IgD-negative memory B cell (primary cell): Measurements from ENCODE around the gene MRPL9. TPM values are rescaled to one million over a fixed set of nuclear protein-coding genes. Genes with fewer than 3 reads are reported as not detected.
A peak's percentile ranks its signal among the peaks of the same experiment; 100 is the strongest.

Experiments used
- H3K27ac Mint-ChIP-seq, 3 donors: one replicate each; pipeline ENCODE4 v1.8.0; 2020 to 2022; ENCODE audit warnings: mild to moderate bottlenecking in 3 of 3, mixed read lengths in 3 of 3, moderate library complexity in 1 of 3
- H3K27me3 Mint-ChIP-seq: one replicate; pipeline ENCODE4 v1.8.0; 2021; ENCODE audit warnings: mixed read lengths
- H3K36me3 Mint-ChIP-seq: one replicate; pipeline ENCODE4 v1.8.0; 2020; ENCODE audit warnings: mild to moderate bottlenecking, mixed read lengths
- H3K4me1 Mint-ChIP-seq, 3 donors: one replicate each; pipeline ENCODE4 v1.8.0; 2020 to 2022; ENCODE audit warnings: mixed read lengths in 3 of 3, mild to moderate bottlenecking in 1 of 3
- H3K4me3 Mint-ChIP-seq, 4 donors: one replicate each; pipeline ENCODE4 v1.8.0; 2020 to 2022; ENCODE audit warnings: mild to moderate bottlenecking in 4 of 4, mixed read lengths in 4 of 4, moderate library complexity in 3 of 4
- H3K9me3 Mint-ChIP-seq, 3 donors: one replicate each; pipeline ENCODE4 v1.8.0; 2020 to 2021; ENCODE audit warnings: mixed read lengths in 3 of 3, mild to moderate bottlenecking in 1 of 3
- polyA plus RNA-seq: library from polyadenylated mRNA; unstranded; fragments of 300-500 nt; fragmentation: Illumina TruSeq; gene quantifications from one replicate; pipeline ENCODE4 v1.2.3, GENCODE V29; 2021

MRPL9 gene
- 117 TPM for polyA plus RNA-seq

DNA sequence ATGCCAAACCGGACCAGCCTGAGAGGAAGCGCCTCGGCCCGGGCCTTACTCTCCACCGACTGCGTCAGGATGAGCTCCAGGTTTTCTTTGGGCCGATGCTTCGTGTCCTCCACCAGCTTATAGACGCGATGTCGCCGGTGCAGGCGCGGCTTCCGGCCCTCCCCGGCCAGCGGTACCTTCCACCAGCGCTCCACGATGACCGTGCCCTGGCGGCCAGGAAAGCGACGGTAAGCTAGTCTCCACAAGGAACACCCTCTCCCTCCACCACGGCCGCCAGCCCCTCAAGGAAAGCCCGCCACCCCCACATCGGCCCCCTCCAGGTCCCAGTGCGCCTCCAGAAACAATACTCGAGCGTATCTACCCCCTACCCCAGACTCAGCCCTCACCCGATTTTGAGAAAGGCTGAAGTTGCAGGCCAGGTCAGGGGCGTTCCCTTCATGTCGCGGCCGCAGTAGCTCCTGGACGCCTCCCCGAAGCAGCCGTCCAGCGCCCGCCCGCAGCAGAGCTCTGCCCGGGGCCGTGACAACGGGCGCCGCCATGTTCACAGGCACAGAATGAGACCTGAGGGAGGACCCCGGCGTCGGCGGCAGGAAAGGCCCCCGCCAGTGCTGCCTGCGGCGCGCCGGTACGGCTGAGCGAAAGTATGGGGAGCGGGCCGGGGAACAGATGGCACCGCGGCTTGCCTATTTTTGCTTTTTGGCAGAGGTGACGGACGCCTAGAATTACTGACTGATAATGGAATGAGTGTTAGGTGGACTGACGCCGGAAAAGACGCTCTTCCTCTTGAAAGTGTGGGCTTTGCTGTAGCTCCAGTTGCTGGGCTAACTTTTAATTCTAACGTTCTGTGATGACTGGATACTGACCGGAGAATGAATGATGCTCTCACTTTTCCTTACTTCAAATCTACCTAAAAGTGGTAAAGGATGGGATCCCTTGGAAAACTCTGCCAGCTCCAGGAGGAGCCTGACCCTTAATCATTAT lies at the start of gene MRPL9:
Gene MRPL9 (minus strand): TSS at position 556 of the 981 bp plus-strand sequence. CDS start 17 bp downstream, at position 539.
- H3K9me3 Mint-ChIP-seq: no peaks in the 10 kb centered on the region
- H3K27ac Mint-ChIP-seq: peak within 1 kb of the TSS; percentile 76 to 99 (median 95)
- H3K4me3 Mint-ChIP-seq: peak within 1 kb of the TSS; percentile 94 to 97 (median 96)
- peaks cover 10 to 15% (median 12%) of the 10 kb centered on the region in 3 donors for H3K4me1 Mint-ChIP-seq
- H3K27me3 Mint-ChIP-seq: no peaks in the 10 kb centered on the region
- H3K36me3 Mint-ChIP-seq: peaks cover 5% of the 10 kb centered on the region

DNA sequence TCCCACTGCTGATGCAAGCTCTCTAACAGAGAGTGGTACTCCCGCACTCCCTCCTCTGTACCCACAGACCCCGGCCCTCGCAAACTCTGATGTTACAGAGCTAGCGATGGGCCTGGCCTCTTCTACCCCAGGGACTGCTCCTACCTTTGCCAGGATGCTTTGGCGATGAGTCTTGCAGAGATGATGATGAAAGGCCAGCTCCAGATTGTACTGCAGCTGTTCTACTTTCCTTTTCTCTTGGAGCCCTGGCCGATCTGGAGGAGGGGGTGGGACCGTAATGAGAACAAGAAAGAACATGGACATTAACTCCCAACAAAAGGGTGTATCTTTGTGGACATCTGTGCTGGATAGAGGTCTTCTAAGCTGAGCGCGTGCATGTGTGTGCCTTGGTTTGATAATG lies 47.9 kb upstream of the MRPL9 start:
- peaks cover 1% of the 10 kb centered on the region for H3K27me3 Mint-ChIP-seq
- H3K4me3 Mint-ChIP-seq: peak overlapping the region in 1 of 4 donors; percentile 5
- H3K9me3 Mint-ChIP-seq: no peaks in the 10 kb centered on the region
- H3K27ac Mint-ChIP-seq: no peak overlapping the region
- H3K36me3 Mint-ChIP-seq: no peaks in the 10 kb centered on the region
- H3K4me1 Mint-ChIP-seq: peaks cover 0 to 9% (median 5%) of the 10 kb centered on the region in 3 donors

DNA sequence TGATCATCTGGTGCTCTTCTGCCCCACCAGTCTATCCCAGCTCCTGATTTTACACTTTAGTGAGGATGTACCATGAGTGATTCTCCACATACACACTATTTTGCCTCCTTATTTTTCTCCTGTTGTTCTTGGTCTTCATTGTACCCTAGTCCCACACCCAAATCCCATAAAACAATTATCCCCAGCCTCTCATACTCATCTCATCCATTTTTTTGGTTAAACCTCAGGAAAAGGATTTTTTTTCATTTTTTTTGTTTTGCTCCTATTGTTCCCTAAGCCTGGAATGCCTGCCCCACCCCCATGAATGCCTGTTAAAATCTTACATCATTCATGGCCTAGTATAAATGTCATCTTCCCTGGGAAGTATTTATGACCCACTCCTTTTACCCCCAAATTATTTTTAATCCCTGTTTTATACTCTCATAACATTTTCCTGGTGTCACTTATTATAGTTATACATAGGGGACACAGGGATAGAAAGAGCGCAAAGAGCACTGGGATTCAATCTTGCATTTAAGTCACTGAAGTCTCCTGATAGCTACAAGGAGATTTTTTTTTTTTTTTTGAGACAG lies 46.8 kb upstream of the MRPL9 start:
- Mint-ChIP-seq H3K36me3 (no peaks in the 10 kb centered on the region), H3K27me3 (no peaks in the 10 kb centered on the region), H3K4me3 (no peak overlapping the region), H3K27ac (no peak overlapping the region), H3K9me3 (no peaks in the 10 kb centered on the region), H3K4me1 (peaks cover 0 to 8% (median 4%) of the 10 kb centered on the region in 3 donors)

DNA sequence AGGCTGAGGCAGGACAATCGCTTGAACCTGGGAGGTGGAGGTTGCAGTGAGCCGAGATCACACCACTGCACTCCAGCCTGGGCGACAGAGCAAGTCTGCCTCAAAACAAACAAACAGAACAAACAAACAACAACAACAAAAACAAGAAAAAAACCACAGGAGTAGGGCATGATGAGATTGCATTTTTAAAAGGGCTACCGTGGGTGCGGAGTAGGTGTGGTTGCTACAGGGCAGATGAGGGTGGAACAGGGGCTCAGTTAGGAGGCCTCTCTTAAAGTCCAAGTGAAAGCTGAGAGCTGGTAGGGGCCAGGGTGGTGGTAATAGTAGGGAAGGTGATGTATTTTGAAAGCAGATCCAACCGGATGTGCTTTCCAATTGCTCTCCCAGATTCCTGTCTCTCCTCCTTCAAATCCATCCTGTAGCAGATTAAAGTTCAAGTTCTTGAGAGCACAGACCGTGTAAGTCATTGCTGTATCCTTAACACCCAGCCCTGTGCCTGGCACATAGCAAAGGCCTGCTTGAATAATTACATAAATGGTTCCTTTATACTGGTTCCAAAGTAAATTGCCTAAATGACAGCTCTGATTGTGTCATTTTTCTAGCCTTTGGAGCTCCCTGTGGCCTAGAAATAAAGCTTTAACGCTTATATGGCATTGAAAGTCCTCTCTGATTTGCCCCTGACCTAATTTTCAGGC lies 46.1 kb upstream of the MRPL9 start:
- no peak overlapping the region for H3K27ac Mint-ChIP-seq
- no peaks in the 10 kb centered on the region for H3K27me3 Mint-ChIP-seq
- no peak overlapping the region for H3K4me3 Mint-ChIP-seq
- no peaks in the 10 kb centered on the region for H3K9me3 Mint-ChIP-seq
- peaks cover 0 to 9% (median 8%) of the 10 kb centered on the region in 3 donors for H3K4me1 Mint-ChIP-seq
- H3K36me3 Mint-ChIP-seq: no peaks in the 10 kb centered on the region

DNA sequence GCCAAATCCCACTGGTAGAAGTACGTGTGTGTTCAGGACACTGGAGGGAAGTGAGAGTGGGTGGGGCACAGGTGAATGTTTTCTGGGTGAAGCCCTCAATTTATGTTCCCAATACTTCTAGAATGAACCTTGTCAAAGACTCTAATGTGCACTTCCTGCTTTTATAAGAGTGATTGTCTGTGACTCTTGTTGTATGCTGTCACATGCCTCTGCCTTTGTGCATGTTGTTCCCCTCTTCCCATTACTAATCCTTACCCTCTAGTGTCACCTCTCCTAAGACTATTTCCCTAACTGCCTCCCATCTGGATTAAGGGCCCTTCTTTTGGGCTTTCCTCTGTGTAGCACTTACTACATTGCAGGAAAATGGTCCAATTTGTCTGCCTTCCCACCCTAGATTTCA lies 44.5 kb upstream of the MRPL9 start:
- peaks cover 4% of the 10 kb centered on the region for H3K27me3 Mint-ChIP-seq
- no peaks in the 10 kb centered on the region for H3K9me3 Mint-ChIP-seq
- H3K4me3 Mint-ChIP-seq: no peak overlapping the region
- H3K36me3 Mint-ChIP-seq: no peaks in the 10 kb centered on the region
- no peak overlapping the region for H3K27ac Mint-ChIP-seq
- H3K4me1 Mint-ChIP-seq: peaks cover 10 to 14% (median 14%) of the 10 kb centered on the region in 3 donors

DNA sequence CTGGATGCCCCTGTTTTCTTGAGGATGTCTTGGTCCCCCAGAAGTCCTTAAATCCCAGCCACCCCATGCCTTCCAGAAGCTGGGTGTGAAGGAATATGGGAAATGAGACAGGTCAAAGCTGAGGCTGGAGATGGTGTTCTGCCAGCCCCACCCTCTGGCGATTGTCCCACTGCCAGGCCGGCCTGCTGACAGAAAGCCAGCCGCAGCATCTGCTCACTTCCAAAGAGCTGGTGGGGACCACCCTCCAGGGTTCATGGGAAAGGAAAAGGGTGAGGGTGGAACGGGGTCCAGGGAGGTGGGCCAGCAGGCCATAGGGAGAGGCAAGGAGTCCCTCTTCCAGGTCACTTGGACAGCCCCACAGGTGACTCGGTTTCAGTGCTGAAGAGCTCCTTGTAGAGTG lies 43.8 kb upstream of the MRPL9 start:
- Mint-ChIP-seq H3K4me3 (no peak overlapping the region), H3K27ac (no peak overlapping the region), H3K36me3 (no peaks in the 10 kb centered on the region), H3K27me3 (peaks cover 4% of the 10 kb centered on the region), H3K9me3 (no peaks in the 10 kb centered on the region), H3K4me1 (peaks cover 10 to 14% (median 14%) of the 10 kb centered on the region in 3 donors)

- Mint-ChIP-seq H3K36me3 (no peaks in the 10 kb centered on the region), H3K4me3 (no peak overlapping the region), H3K9me3 (no peaks in the 10 kb centered on the region), H3K27me3 (peaks cover 4% of the 10 kb centered on the region), H3K27ac (no peak overlapping the region), H3K4me1 (peaks cover 10 to 14% (median 14%) of the 10 kb centered on the region in 3 donors)
Observed at GRCh38 chr1:151806170-151806569, 42.9 kb upstream of the MRPL9 start.

GRCh38 chr1:151805066-151805820 lies 41.9 kb upstream of the MRPL9 start, which contains the start of gene LINGO4:
Gene LINGO4 (minus strand): TSS chr1:151805419. CDS start chr1:151802704, 2,715 bp downstream.
- peaks cover 9% of the 10 kb centered on the region for H3K27me3 Mint-ChIP-seq
- peak within 1 kb of the TSS in 1 of 4 donors; percentile 58 for H3K4me3 Mint-ChIP-seq
- H3K9me3 Mint-ChIP-seq: no peaks in the 10 kb centered on the region
- H3K4me1 Mint-ChIP-seq: peaks cover 10 to 14% (median 14%) of the 10 kb centered on the region in 3 donors
- no peaks in the 10 kb centered on the region for H3K36me3 Mint-ChIP-seq
- H3K27ac Mint-ChIP-seq: peak within 1 kb of the TSS in 1 of 3 donors; percentile 29

- peaks cover 9% of the 10 kb centered on the region for H3K27me3 Mint-ChIP-seq
Observed at GRCh38 chr1:151803915-151804314, 40.6 kb upstream of the MRPL9 start.

GRCh38 chr1:151803164-151803563 lies 39.9 kb upstream of the MRPL9 start:
- no peak overlapping the region for H3K4me3 Mint-ChIP-seq
- peak overlapping the region in 1 of 3 donors; percentile 57 for H3K27ac Mint-ChIP-seq
- no peaks in the 10 kb centered on the region for H3K9me3 Mint-ChIP-seq
- H3K36me3 Mint-ChIP-seq: peaks cover 6% of the 10 kb centered on the region
- H3K4me1 Mint-ChIP-seq: peaks cover 10 to 14% (median 13%) of the 10 kb centered on the region in 3 donors
- peaks cover 9% of the 10 kb centered on the region for H3K27me3 Mint-ChIP-seq

More at GRCh38 chr1:151803915-151804314, 40.6 kb upstream of the MRPL9 start:
- no peak overlapping the region for H3K27ac Mint-ChIP-seq
- H3K9me3 Mint-ChIP-seq: no peaks in the 10 kb centered on the region
- no peak overlapping the region for H3K4me3 Mint-ChIP-seq
- H3K36me3 Mint-ChIP-seq: peaks cover 2% of the 10 kb centered on the region
- peaks cover 10 to 14% (median 14%) of the 10 kb centered on the region in 3 donors for H3K4me1 Mint-ChIP-seq

DNA sequence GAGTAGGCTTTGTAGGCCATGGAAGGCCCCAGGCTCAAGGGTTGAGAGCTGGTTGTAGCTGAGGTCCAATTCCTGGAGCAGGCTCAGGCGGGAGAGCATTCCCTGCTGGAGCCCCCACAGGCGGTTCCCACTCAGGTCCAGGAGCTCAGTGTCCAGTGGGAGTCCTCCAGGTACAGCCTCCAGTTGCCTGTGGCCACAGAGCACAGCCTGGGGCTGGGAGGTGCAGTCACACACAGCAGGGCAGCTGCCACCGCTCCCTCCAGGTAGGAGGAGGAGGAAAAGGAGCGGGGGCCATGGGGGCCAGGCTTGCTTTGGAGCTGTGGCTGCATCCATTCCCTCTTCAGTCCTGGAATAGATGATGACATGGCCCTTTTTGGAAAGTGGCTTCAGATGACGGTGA lies 39.1 kb upstream of the MRPL9 start:
- H3K27ac Mint-ChIP-seq: no peak overlapping the region
- peaks cover 6% of the 10 kb centered on the region for H3K36me3 Mint-ChIP-seq
- H3K9me3 Mint-ChIP-seq: no peaks in the 10 kb centered on the region
- peaks cover 7 to 10% (median 9%) of the 10 kb centered on the region in 3 donors for H3K4me1 Mint-ChIP-seq
- peaks cover 9% of the 10 kb centered on the region for H3K27me3 Mint-ChIP-seq
- H3K4me3 Mint-ChIP-seq: no peak overlapping the region

GRCh38 chr1:151801846-151802245 lies 38.5 kb upstream of the MRPL9 start:
- peaks cover 6% of the 10 kb centered on the region for H3K36me3 Mint-ChIP-seq
- no peaks in the 10 kb centered on the region for H3K9me3 Mint-ChIP-seq
- H3K27me3 Mint-ChIP-seq: peaks cover 9% of the 10 kb centered on the region
- no peak overlapping the region for H3K27ac Mint-ChIP-seq
- H3K4me1 Mint-ChIP-seq: peaks cover 7 to 10% (median 9%) of the 10 kb centered on the region in 3 donors
- no peak overlapping the region for H3K4me3 Mint-ChIP-seq

DNA sequence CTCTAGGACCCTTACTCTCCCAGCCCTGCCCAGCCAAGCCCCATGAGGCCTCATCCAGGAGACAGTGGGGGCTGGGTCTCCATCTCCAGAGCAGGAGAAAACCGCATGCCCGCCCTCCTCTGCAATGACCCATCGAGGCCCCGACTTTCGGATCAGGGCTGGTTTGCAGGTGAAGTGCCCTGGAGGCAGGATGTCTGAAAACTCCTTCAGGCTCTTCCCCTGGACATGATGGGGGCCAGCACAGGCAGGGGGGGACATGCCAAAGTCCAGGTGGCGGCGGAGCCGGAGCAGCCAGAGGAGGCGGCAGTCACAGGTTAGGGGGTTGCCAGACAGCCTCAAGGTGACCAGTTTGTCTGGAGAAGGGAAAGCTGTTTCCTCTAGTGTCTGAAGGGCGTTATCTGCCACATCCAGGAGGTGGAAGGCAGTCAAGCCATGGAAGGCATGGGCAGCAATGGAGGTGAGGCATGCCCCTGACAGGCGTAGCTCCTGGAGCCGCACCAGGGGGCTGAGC lies 38.1 kb upstream of the MRPL9 start:
- H3K9me3 Mint-ChIP-seq: no peaks in the 10 kb centered on the region
- peaks cover 9% of the 10 kb centered on the region for H3K27me3 Mint-ChIP-seq
- H3K27ac Mint-ChIP-seq: no peak overlapping the region
- peaks cover 7 to 11% (median 10%) of the 10 kb centered on the region in 3 donors for H3K4me1 Mint-ChIP-seq
- peaks cover 6% of the 10 kb centered on the region for H3K36me3 Mint-ChIP-seq
- no peak overlapping the region for H3K4me3 Mint-ChIP-seq

- no peaks in the 10 kb centered on the region for H3K9me3 Mint-ChIP-seq
- peak overlapping the region in 1 of 3 donors; percentile 35 for H3K27ac Mint-ChIP-seq
- peaks cover 7 to 11% (median 10%) of the 10 kb centered on the region in 3 donors for H3K4me1 Mint-ChIP-seq
- peaks cover 9% of the 10 kb centered on the region for H3K27me3 Mint-ChIP-seq
- H3K4me3 Mint-ChIP-seq: no peak overlapping the region
- H3K36me3 Mint-ChIP-seq: peaks cover 8% of the 10 kb centered on the region
Observed at GRCh38 chr1:151800830-151801229, 37.5 kb upstream of the MRPL9 start.
